Tibial artery (tissue), 4 donors: ENCODE data around the gene RACK1.

Experiments
- DNase-seq, 2 donors: peaks; one replicate each; pipeline ENCODE4 v3.0.0-alpha.2; 2019
- H3K27ac ChIP-seq, 2 donors: fragments of 200-600 bp; sonication (generic) in 1 of 2; 1 replicate in 1 of 2; 2 replicates in 1 of 2; pipeline ENCODE4 v1.5.1; 2018 to 2019; ENCODE audit warnings: mild to moderate bottlenecking in 1 of 2
- H3K27me3 ChIP-seq, 2 donors: fragments of 200-600 bp; sonication (generic) in 1 of 2; one replicate each; pipeline versions ENCODE4 v1.5.1 to v1.6.0; 2016 to 2019
- H3K36me3 ChIP-seq, 3 donors: fragments of 200-600 bp; sonication (generic) in 2 of 3; one replicate each; pipeline ENCODE4 v1.5.1; 2016 to 2019; ENCODE audit warnings: mild to moderate bottlenecking in 2 of 3
- H3K4me1 ChIP-seq, 4 donors: fragments of 200-600 bp; sonication (generic) in 2 of 4; 1 replicate in 3 of 4; 2 replicates in 1 of 4; pipeline ENCODE4 v1.5.1; 2016 to 2019
- H3K4me3 ChIP-seq, 2 donors: fragments of 200-600 bp; sonication (generic) in 1 of 2; 1 replicate in 1 of 2; 2 replicates in 1 of 2; pipeline ENCODE4 v1.5.1; 2018 to 2019; ENCODE audit warnings: mild to moderate bottlenecking in 2 of 2
- H3K9me3 ChIP-seq, 3 donors: fragments of 200-600 bp; sonication (generic) in 1 of 3; one replicate each; pipeline ENCODE4 v1.5.1; 2016 to 2019
- CTCF ChIP-seq, 2 experiments: fragments of 200-600 bp in 1 of 2; fragments of 450-650 bp in 1 of 2; IDR thresholded peaks; one replicate each; pipeline ENCODE4 v1.5.1; 2017 to 2019; ENCODE audit warnings: antibody characterized with exemption in 2 of 2, mild to moderate bottlenecking in 1 of 2, moderate library complexity in 1 of 2
- intact Hi-C: fragments of 100-400 bp; cut with DNase I; formaldehyde crosslinking; loops from one replicate; pipeline ENCODE4 v1.15.0; 2023; ENCODE audit warnings: low total_unique reads

The RACK1 gene

GRCh38 chr5:181223058-181223728 lies 20.5 kb downstream of the RACK1 start, which contains the start of gene TRIM41:
Gene TRIM41 (plus strand): TSS chr5:181223281. CDS start chr5:181224000, 719 bp downstream.
- intact Hi-C loops = loop anchor here (2.0 kb wide), 1 partner anchor 34 kb away; no protein-coding TSS in a partner anchor
- DNase-seq = peak; percentile 99 to 100
- Histone ChIP-seq H3K9me3 (no peaks in the 10 kb centered on the region), H3K27ac (peak within 1 kb of the TSS; percentile 89 to 94), H3K4me3 (peak within 1 kb of the TSS; percentile 68 to 95), H3K4me1 (peaks cover 6 to 25% (median 14%) of the 10 kb centered on the region in 4 donors), H3K27me3 (no peaks in the 10 kb centered on the region), H3K36me3 (peaks cover 0 to 14% (median 0%) of the 10 kb centered on the region in 3 donors)
- TF ChIP-seq CTCF (IDR thresholded peaks at IDR 0.05) = no peak

- peaks cover 0 to 9% (median 0%) of the 10 kb centered on the region in 3 donors for H3K36me3 ChIP-seq
- DNase-seq = no peak
- H3K4me1 ChIP-seq = peaks cover 6 to 25% (median 14%) of the 10 kb centered on the region in 4 donors
- peak; percentile 29 to 41 for TF ChIP-seq CTCF (IDR thresholded peaks at IDR 0.05)
- intact Hi-C loops = loop anchor here (2.0 kb wide), 1 partner anchor 34 kb away; no protein-coding TSS in a partner anchor
- peak overlapping the region; percentile 68 to 95 for H3K4me3 ChIP-seq
- H3K27me3 ChIP-seq = no peaks in the 10 kb centered on the region
- no peaks in the 10 kb centered on the region for H3K9me3 ChIP-seq
- peak overlapping the region; percentile 89 to 94 for H3K27ac ChIP-seq
Measured at GRCh38 chr5:181222630-181223057, 21.1 kb downstream of the RACK1 start.

GRCh38 chr5:181221792-181222629 lies 21.7 kb downstream of the RACK1 start:
- peaks cover 0 to 3% (median 0%) of the 10 kb centered on the region in 3 donors for H3K36me3 ChIP-seq
- peaks cover 6 to 32% (median 14%) of the 10 kb centered on the region in 4 donors for H3K4me1 ChIP-seq
- DNase-seq = peak; percentile 97 to 98
- H3K27ac ChIP-seq = peak overlapping the region; percentile 89 to 94
- H3K27me3 ChIP-seq = no peaks in the 10 kb centered on the region
- no peak for TF ChIP-seq CTCF (IDR thresholded peaks at IDR 0.05)
- H3K4me3 ChIP-seq = peak overlapping the region; percentile 68 to 95
- no peaks in the 10 kb centered on the region for H3K9me3 ChIP-seq
- intact Hi-C loops = loop anchor here (2.0 kb wide), 1 partner anchor 33 kb away; no protein-coding TSS in a partner anchor

GRCh38 chr5:181221105-181221791 lies 22.5 kb downstream of the RACK1 start:
- H3K27me3 ChIP-seq = no peaks in the 10 kb centered on the region
- H3K4me1 ChIP-seq = peaks cover 6 to 39% (median 17%) of the 10 kb centered on the region in 4 donors
- DNase-seq = no peak
- no peaks in the 10 kb centered on the region for H3K36me3 ChIP-seq
- no peak overlapping the region for H3K27ac ChIP-seq
- peak overlapping the region in 1 of 2 donors; percentile 95 for H3K4me3 ChIP-seq
- H3K9me3 ChIP-seq = no peaks in the 10 kb centered on the region
- intact Hi-C loops = no loop called here
- TF ChIP-seq CTCF (IDR thresholded peaks at IDR 0.05) = no peak

GRCh38 chr5:181220178-181220515 lies 23.6 kb downstream of the RACK1 start:
- Histone ChIP-seq H3K27me3 (no peaks in the 10 kb centered on the region), H3K4me3 (no peak overlapping the region), H3K4me1 (peaks cover 6 to 42% (median 19%) of the 10 kb centered on the region in 4 donors), H3K27ac (no peak overlapping the region), H3K9me3 (no peaks in the 10 kb centered on the region), H3K36me3 (no peaks in the 10 kb centered on the region)
- no peak for TF ChIP-seq CTCF (IDR thresholded peaks at IDR 0.05)
- no peak for DNase-seq
- intact Hi-C loops = no loop called here
